HG03442 (cell line): Measurements from ENCODE around the gene OGN.

ENCODE experiments used
- ATAC-seq: cut with Tn5 transposase; IDR thresholded peaks from one replicate; pipeline ENCODE4 v1.9.1; 2021; ENCODE audit warnings: mild to moderate bottlenecking, moderate library complexity; ENCODE audit not compliant: unreplicated experiment

Gene OGN

GRCh38 chr9:92349771-92350739, 54.3 kb downstream of the OGN start:
- no peak for ATAC-seq

GRCh38 chr9:92345582-92345981, 58.8 kb downstream of the OGN start:
- ATAC-seq: no peak

GRCh38 chr9:92342825-92343488, 61.4 kb downstream of the OGN start:
- no peak for ATAC-seq

- no peak for ATAC-seq
Observed at GRCh38 chr9:92341578-92341977, 62.8 kb downstream of the OGN start.

GRCh38 chr9:92333282-92333634, 71.1 kb downstream of the OGN start:
- no peak for ATAC-seq
